ENCODE data around the gene HSD17B2. TPM values are rescaled to one million over a fixed set of nuclear protein-coding genes. Genes with fewer than 3 reads are reported as not detected.

The HSD17B2 gene
- total and polyA plus RNA-seq, 4 donors, result 2.7 to 6.2 (median 3.1) TPM

DNA sequence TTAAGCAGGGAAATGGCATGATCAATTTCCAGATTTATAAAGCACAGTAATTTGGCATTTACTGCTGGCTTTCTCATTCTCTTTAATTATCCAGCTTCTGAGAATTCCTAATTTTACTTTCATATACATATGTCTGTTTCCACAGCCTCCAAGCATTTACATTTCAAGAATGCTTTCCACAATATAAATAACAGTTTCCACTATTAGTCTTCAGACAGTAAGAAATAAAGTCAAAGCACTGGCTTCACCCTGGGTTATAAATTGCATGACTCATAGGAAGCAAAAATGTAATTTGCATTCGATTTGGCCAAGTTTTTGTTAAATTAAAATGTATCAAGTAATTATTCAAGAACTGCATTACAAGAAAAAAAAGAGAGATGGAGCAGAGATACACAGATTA lies 81.5 kb downstream of the HSD17B2 start:
- ATAC-seq (ENCODE audit: insufficient read depth, low FRiP score), result no peak
- 80 to 91% methylated on average over 1 of the region's 1 CpG for WGBS, 2 donors
- H3K4me1 ChIP-seq (ENCODE audit: control insufficient read depth in 5 of 5, insufficient read depth in 5 of 5, low read length in 5 of 5), result no peaks in the 10 kb centered on the region

DNA sequence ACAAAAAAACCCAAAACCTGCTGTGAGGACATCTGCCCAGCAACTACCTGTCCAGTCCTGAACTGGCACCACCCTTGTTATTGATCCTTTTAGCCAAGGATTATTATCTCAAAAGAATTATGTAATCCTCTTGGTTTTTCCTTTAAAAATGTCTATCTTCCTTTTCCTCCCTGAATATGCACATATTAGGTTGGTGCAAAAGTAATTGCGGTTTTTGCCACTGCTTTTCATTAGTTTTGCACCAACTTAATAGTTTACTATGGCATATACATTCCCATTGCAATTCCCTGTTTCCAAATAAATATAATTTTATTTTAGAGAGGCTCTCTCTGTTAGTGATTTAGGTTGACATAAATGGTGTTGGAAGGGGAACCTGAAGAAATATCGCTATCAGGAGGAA lies 83.7 kb downstream of the HSD17B2 start:
- Histone ChIP-seq H3K36me3 (ENCODE audit: control insufficient read depth in 4 of 4, insufficient read depth in 4 of 4, low read length in 4 of 4) (no peaks in the 10 kb centered on the region), H3K4me3 (no peak overlapping the region), H3K27me3 (ENCODE audit: control insufficient read depth in 3 of 3, insufficient read depth in 3 of 3, low read length in 2 of 3) (no peaks in the 10 kb centered on the region), H3K9ac (ENCODE audit: insufficient read depth in 1 of 2, low read length in 2 of 2) (no peak overlapping the region), H3K9me3 (ENCODE audit: control insufficient read depth in 4 of 4, insufficient read depth in 3 of 4, low read length in 3 of 4) (no peaks in the 10 kb centered on the region), H3K27ac (ENCODE audit: low read depth in 1 of 2, low read length in 1 of 2) (no peak overlapping the region), H3K4me1 (ENCODE audit: control insufficient read depth in 5 of 5, insufficient read depth in 5 of 5, low read length in 5 of 5) (no peaks in the 10 kb centered on the region)
- WGBS, 2 donors, result 93 to 97% methylated on average over 2 of the region's 2 CpGs
- ATAC-seq (ENCODE audit: insufficient read depth, low FRiP score) (no peak), DNase-seq (no peak)
- TF ChIP-seq, protein P1, sequence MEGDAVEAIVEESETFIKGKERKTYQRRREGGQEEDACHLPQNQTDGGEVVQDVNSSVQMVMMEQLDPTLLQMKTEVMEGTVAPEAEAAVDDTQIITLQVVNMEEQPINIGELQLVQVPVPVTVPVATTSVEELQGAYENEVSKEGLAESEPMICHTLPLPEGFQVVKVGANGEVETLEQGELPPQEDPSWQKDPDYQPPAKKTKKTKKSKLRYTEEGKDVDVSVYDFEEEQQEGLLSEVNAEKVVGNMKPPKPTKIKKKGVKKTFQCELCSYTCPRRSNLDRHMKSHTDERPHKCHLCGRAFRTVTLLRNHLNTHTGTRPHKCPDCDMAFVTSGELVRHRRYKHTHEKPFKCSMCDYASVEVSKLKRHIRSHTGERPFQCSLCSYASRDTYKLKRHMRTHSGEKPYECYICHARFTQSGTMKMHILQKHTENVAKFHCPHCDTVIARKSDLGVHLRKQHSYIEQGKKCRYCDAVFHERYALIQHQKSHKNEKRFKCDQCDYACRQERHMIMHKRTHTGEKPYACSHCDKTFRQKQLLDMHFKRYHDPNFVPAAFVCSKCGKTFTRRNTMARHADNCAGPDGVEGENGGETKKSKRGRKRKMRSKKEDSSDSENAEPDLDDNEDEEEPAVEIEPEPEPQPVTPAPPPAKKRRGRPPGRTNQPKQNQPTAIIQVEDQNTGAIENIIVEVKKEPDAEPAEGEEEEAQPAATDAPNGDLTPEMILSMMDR (IDR thresholded peaks at IDR 0.05; ENCODE audit: control extremely low read depth, extremely low read depth), result no peak

More for the DNA sequence above, 81.5 kb downstream of the HSD17B2 start:
- no peaks in the 10 kb centered on the region for H3K27me3 ChIP-seq (ENCODE audit: control insufficient read depth in 3 of 3, insufficient read depth in 3 of 3, low read length in 2 of 3)
- no peak overlapping the region for H3K27ac ChIP-seq (ENCODE audit: low read depth in 1 of 2, low read length in 1 of 2)
- H3K4me3 ChIP-seq, result no peak overlapping the region
- no peaks in the 10 kb centered on the region for H3K9me3 ChIP-seq (ENCODE audit: control insufficient read depth in 4 of 4, insufficient read depth in 3 of 4, low read length in 3 of 4)
- TF ChIP-seq, protein P1 (IDR thresholded peaks at IDR 0.05; ENCODE audit: control extremely low read depth, extremely low read depth), result no peak
- no peak for DNase-seq
- H3K9ac ChIP-seq (ENCODE audit: insufficient read depth in 1 of 2, low read length in 2 of 2), result no peak overlapping the region
- H3K36me3 ChIP-seq (ENCODE audit: control insufficient read depth in 4 of 4, insufficient read depth in 4 of 4, low read length in 4 of 4), result no peaks in the 10 kb centered on the region

DNA sequence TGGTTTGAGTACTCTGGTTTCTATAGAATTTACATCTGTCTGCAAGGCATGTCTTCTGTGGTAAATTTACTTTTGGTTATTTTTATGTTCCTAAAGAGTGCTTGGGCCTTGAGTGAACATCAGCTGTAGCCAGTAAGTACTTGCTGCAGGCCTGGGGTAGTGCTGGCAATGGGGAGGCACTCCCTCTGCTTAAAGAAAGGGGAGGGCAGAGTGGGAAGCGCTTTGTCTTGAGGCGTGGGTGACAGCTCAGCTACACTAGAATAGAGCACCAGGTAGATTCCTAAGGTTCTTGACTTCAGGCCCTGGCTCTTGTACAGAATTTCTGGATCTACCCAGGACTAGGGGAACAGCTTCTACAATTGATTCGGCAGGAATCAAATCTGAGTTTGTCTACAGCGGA lies 84.4 kb downstream of the HSD17B2 start:
- Histone ChIP-seq H3K4me1 (ENCODE audit: control insufficient read depth in 5 of 5, insufficient read depth in 5 of 5, low read length in 5 of 5) (no peaks in the 10 kb centered on the region), H3K27me3 (ENCODE audit: control insufficient read depth in 3 of 3, insufficient read depth in 3 of 3, low read length in 2 of 3) (no peaks in the 10 kb centered on the region), H3K27ac (ENCODE audit: low read depth in 1 of 2, low read length in 1 of 2) (no peak overlapping the region), H3K9ac (ENCODE audit: insufficient read depth in 1 of 2, low read length in 2 of 2) (no peak overlapping the region), H3K4me3 (no peak overlapping the region), H3K9me3 (ENCODE audit: control insufficient read depth in 4 of 4, insufficient read depth in 3 of 4, low read length in 3 of 4) (no peaks in the 10 kb centered on the region), H3K36me3 (ENCODE audit: control insufficient read depth in 4 of 4, insufficient read depth in 4 of 4, low read length in 4 of 4) (no peaks in the 10 kb centered on the region)
- WGBS, 2 donors, result 70 to 74% methylated on average over 4 of the region's 4 CpGs
- DNase-seq, result no peak
- TF ChIP-seq, protein P1 (IDR thresholded peaks at IDR 0.05; ENCODE audit: control extremely low read depth, extremely low read depth), result no peak
- ATAC-seq (ENCODE audit: insufficient read depth, low FRiP score), result no peak

DNA sequence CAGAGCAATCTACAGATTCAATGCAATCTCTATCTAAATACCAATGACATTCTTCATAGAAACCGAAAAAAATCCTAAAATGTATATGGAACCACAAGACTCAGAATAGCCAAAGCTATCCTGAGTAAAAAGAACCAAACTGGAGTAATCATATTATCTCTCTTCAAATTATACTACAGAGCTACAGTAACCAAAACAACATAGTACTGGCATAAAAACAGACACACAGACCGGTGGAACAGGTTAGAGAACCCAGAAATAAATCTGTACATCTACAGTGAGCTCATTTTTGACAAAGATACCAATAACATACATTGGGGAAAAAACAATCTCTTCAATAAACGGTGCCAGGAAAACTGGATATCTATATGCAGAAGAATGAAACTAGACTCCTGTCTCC lies 89.6 kb downstream of the HSD17B2 start:
- H3K27ac ChIP-seq (ENCODE audit: low read depth in 1 of 2, low read length in 1 of 2), result no peak overlapping the region
- no peaks in the 10 kb centered on the region for H3K36me3 ChIP-seq (ENCODE audit: control insufficient read depth in 4 of 4, insufficient read depth in 4 of 4, low read length in 4 of 4)
- no peaks in the 10 kb centered on the region for H3K27me3 ChIP-seq (ENCODE audit: control insufficient read depth in 3 of 3, insufficient read depth in 3 of 3, low read length in 2 of 3)
- no peak overlapping the region for H3K9ac ChIP-seq (ENCODE audit: insufficient read depth in 1 of 2, low read length in 2 of 2)
- DNase-seq (no peak), ATAC-seq (ENCODE audit: insufficient read depth, low FRiP score) (no peak)
- no peaks in the 10 kb centered on the region for H3K9me3 ChIP-seq (ENCODE audit: control insufficient read depth in 4 of 4, insufficient read depth in 3 of 4, low read length in 3 of 4)
- 91 to 92% methylated on average over 3 of the region's 3 CpGs for whole genome bisulfite sequencing, 2 donors
- no peaks in the 10 kb centered on the region for H3K4me1 ChIP-seq (ENCODE audit: control insufficient read depth in 5 of 5, insufficient read depth in 5 of 5, low read length in 5 of 5)
- TF ChIP-seq, protein P1 (IDR thresholded peaks at IDR 0.05; ENCODE audit: control extremely low read depth, extremely low read depth), result no peak
- H3K4me3 ChIP-seq, result no peak overlapping the region
